HG02588 (cell line): ENCODE data around the gene HMCES.
"Not testable (repeated sequence)": the region's sequence is repeated elsewhere in the genome, so short reads cannot be mapped to it uniquely, and the experiment has no call there.

Experiments used
- ATAC-seq: cut with Tn5 transposase; IDR thresholded peaks from one replicate; pipeline ENCODE4 v1.9.1; 2021; ENCODE audit warnings: mild to moderate bottlenecking, moderate library complexity; ENCODE audit not compliant: unreplicated experiment

Gene HMCES

GRCh38 chr3:129317014-129317771 lies 38.5 kb downstream of the HMCES start:
- no peak for ATAC-seq

- no peak for ATAC-seq
Observed at GRCh38 chr3:129317848-129318247, 39.2 kb downstream of the HMCES start.

DNA sequence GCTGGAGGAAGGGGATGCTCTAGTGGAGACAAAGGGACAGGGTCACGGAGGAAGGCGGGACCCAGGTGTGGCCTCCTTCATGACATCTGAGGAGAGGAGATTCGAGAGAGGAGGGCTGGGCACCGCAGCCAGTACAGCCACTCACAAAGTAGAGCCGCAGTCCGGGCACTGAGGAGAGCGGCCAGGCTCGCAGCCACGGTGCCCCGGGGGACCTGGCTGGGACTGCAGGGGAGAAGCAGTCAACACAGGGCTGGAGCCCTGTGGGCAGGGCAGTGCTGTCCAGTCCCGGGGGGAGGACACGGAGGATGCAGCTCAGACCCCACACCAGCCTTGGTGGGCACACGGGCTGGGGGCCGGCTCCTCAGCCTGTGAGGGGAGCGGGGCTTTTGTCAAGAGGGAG lies 40.3 kb downstream of the HMCES start:
- ATAC-seq, result no peak

- no peak for ATAC-seq
Observed at GRCh38 chr3:129320261-129320660, 41.6 kb downstream of the HMCES start.

- ATAC-seq, result no peak
Observed at GRCh38 chr3:129320825-129321487, 42.3 kb downstream of the HMCES start.

DNA sequence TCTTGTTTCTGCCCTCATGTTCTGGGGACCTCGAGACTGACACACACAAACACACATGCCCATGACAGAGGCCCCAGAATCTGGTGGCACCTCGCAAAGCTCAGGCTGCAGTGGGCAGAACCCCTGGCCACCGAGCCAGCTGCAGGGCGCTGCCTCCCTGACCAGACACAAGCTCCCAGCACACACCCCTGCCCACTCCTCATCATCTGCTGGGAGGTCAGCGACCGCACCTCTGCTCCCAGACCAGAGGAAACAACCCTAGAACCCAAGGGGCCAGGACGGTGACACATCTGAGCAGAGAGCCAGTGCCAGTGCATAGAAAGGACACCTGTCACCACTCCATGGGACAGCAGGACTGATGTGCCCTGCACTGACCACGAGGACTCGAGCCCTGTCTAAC lies 43.2 kb downstream of the HMCES start:
- ATAC-seq, result no peak

DNA sequence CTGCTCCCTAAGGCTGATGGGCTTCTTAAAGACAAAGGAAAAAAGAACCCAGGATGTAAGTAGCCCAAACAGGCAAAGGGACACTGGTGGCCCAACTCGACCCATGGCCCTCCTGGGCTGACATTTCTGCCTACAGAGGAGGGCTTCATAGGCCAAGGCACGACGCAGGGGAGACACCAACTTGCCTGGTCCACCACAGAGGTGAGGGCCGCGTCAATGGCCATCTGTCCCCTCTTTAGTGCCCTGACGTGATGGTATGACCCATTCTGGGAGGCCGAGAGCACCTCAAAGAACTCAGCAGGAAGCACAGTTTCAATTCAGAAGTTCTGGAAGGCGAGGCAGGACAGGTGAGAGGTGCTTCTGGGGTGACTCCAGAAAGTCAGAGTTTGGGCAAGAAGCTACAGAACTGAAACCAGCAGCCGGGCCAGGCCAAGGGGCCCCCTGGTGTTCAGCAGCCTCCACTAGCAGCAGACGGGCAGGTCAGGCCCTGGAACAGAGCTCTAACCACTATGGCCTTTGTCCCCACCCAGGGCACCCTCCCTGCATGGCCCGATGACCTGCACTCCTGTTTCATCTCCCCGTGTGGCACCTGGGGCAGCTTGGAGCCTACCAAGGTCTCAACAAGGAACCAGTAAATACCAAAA lies 45.1 kb downstream of the HMCES start:
- ATAC-seq, result no peak

DNA sequence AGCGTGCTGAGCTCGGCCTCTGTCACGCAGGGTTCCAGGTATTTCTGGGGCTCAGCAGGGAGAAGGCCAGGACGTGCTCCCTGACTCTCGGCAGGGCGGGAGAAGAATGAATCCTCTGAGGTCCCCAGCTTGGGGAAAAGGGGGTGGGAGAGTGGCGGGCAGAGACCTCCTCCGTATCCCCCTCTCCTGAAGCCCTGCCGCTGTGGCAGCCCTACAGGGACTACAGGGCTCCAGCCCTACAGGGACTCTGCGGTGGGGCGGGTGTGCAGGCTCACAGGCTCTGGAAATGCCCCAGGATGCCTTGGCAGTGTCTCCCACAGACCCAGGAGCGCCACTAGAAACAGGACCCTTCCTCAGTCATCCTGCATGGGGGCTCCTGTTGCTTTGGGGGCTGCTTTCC lies 46.2 kb downstream of the HMCES start:
- ATAC-seq, result no peak

- ATAC-seq, result no peak
Observed at GRCh38 chr3:129325383-129325782, 46.7 kb downstream of the HMCES start.

GRCh38 chr3:129326138-129326537 lies 47.5 kb downstream of the HMCES start:
- ATAC-seq, result no peak

DNA sequence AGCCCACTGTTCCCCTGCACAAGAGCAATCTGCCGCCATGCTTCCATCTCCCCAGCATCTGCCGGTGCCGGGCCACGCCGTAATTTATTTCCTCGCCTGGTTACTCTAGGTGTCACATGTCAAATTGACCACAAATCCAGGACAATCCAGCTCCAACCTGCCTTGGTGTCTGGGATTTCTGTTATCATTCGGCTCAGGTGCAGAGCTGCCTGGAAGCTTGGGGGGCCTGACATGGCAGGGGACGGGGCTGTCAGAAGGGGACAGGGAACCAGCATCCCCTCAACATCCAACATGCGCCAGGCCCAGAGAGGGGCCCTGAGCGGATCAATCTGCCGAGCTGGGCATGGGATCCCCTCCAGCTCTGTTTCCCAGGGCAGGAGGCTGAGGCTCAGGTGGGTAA lies 47.9 kb downstream of the HMCES start:
- no peak for ATAC-seq

- no peak for ATAC-seq
Observed at GRCh38 chr3:129327510-129327909, 48.8 kb downstream of the HMCES start.

- ATAC-seq, result no peak
Observed at GRCh38 chr3:129329858-129330257, 51.2 kb downstream of the HMCES start.

DNA sequence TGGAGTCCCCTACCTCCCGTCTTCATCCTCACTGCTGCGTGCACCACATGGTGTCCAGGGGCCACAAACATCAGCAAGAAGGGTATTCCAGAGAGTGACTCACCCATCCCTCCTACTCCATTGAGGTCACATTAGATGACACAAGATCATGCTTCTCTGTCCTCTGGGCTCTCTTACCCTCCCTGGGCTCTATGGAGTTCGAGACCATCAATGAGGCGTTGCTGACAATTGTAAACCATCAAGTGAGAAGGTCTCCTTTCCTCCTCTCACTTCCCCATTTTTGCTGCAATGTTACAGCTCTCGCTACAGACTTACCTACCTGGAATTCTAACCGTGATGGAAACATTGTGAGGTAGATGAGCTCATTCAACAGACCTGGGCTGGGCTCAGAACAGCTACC lies 51.7 kb downstream of the HMCES start:
- no peak for ATAC-seq

- ATAC-seq, result no peak
Observed at GRCh38 chr3:129333891-129334290, 55.2 kb downstream of the HMCES start.

DNA sequence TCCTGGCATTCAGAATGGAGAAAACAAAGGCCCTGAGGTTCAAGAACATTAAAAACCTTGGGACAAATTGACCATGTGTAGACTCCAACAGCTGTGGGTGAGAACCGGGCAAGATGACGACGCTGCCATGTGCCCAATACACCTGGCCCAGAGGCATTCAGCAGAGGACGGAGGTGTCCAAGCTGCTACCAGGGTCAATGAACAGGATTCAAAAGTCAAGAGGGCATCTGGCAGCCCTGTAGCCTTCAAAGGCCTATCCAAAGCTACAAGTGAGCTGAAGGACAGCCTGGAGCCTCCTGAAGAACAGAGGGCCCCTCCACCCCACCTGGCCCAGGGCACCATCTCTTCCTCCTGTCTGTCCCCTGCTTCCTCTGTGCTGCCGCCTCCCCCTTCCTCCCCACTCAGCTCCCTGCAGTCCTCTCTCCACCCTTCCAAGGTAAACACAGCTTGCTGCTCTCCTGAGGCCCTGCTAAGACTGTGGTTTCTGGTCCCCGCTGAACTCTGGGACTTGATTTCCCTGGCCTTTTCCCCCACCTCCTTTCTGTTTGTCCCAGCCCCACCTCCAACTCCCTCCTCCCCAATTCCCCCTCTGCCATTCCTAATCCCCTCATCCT lies 57.5 kb downstream of the HMCES start:
- no peak for ATAC-seq

DNA sequence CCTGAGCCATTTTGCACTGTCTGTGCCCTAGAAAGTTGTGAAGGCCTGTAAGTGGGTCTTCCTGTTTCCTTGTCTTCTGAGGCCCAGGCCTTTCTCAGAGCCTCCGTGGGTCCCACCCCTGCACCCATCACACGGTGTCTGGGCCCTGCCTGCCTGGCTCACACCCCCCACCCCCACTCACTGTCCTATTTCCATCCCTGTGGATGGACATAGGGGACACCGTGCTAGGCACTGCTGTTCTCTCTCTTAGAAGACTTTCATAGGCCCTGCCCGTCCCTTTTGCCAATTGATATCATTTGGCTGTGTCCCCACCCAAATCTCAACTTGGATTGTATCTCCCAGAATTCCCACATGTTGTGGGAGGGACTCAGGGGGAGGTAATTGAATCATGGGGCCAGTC lies 59.0 kb downstream of the HMCES start:
- ATAC-seq, result not testable (repeated sequence)

DNA sequence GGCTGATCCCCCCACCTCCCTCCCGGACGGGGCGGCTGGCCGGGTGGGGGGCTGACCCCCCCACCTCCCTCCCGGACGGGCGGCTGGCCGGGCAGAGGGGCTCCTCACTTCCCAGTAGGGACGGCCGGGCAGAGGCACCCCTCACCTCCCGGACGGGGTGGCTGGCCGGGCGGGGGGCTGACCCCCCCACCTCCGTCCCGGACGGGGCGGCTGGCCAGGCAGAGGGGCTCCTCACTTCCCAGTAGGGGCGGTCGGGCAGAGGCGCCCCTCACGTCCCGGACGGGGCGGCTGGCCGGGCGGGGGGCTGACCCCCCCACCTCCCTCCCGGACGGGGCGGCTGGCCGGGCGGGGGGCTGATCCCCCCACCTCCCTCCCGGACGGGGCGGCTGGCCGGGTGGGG lies 60.5 kb downstream of the HMCES start:
- ATAC-seq, result not testable (repeated sequence)

DNA sequence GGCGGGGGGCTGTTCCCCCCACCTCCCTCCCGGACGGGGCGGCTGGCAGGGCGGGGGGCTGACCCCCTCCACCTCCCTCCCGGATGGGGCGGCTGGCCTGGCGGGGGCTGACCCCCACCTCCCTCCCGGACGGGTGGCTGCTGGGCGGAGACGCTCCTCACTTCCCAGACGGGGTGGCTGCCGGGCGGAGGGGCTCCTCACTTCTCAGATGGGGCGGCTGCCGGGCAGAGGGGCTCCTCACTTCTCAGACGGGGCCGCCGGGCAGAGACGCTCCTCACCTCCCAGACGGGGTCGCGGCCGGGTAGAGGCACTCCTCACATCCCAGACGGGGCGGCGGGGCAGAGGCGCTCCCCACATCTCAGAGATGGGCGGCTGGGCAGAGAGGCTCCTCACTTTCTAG lies 61.2 kb downstream of the HMCES start:
- not testable (repeated sequence) for ATAC-seq

DNA sequence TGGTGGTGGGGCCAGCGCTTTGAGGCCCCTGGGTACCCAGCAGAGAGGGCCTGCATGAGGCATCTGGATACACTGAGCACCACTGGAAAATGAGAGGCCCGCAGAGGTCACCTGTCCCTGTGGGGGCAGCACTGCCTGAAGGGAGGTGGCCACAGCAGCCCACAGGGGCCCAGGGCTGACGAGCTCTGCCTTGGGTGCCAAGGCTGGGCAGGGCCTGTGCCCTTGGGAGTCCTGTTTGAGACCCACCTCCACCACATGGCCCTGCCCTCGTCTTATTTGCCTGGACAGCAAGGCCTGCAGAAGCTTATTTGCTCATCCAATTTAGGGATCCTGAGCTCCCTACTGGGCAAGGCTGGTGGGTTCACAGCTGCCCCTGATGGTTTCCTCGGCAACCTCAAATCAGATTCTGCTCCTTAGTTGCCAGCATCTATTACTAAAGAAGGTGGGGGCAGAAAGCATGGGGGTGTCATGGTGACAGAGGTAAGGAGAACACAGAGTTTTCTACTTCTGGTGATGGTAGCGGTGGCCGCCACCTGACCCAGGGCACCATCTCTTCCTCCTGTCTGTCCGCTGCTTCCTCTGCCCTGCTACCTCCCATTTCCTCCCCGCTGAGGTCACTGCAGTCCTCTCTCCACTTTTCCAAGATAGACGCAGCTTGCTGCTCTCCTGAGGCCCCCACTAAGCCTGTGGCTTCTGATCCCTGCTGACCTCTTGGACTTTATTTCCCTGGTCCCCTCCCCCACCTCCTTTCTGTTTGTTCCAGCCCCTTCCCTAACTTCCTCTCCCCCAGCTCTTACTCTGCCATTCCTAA lies 62.9 kb downstream of the HMCES start:
- no peak for ATAC-seq
